PFSK-1 (cell line): ENCODE measurements around the gene MN1.

ENCODE experiments used
- POLR2AphosphoS5 ChIP-seq: IDR thresholded peaks from 2 replicates; pipeline ENCODE4 v1.6.1; 2012; ENCODE audit warnings: low read depth, mild to moderate bottlenecking, control low read depth, low read length, moderate library complexity
- REST ChIP-seq, 2 experiments: IDR thresholded peaks; 2 replicates each; pipeline versions ENCODE4 v1.6.1 to v1.8.0; 2011 to 2012; ENCODE audit warnings: low read depth in 2 of 2, low read length in 2 of 2, control low read depth in 1 of 2, inconsistent platforms in 1 of 2, mild to moderate bottlenecking in 1 of 2, moderate library complexity in 1 of 2; ENCODE audit not compliant: insufficient read depth in 1 of 2
- SIN3A ChIP-seq: IDR thresholded peaks from 2 replicates; pipeline ENCODE4 v1.6.1; 2012; ENCODE audit warnings: mild to moderate bottlenecking, low read length, moderate library complexity, borderline replicate concordance; ENCODE audit not compliant: insufficient read depth
- TAF1 ChIP-seq: IDR thresholded peaks from 2 replicates; pipeline ENCODE4 v1.6.1; 2012; ENCODE audit warnings: low read length, control low read depth, borderline replicate concordance; ENCODE audit not compliant: insufficient read depth

- no peak for TF ChIP-seq POLR2AphosphoS5
- no peak for TF ChIP-seq REST (IDR thresholded peaks at IDR 0.05; ENCODE audit: insufficient read depth in 1 of 2, low read depth in 2 of 2, low read length in 2 of 2)
- TF ChIP-seq TAF1, result no peak
- no peak for TF ChIP-seq SIN3A
Observed at GRCh38 chr22:27784120-27784475, 17.5 kb downstream of the MN1 start.
